ENCODE results near the gene CUL4B.
"Not testable (repeated sequence)": the region's sequence is repeated elsewhere in the genome, so short reads cannot be mapped to it uniquely, and the experiment has no call there.

CUL4B gene

DNA sequence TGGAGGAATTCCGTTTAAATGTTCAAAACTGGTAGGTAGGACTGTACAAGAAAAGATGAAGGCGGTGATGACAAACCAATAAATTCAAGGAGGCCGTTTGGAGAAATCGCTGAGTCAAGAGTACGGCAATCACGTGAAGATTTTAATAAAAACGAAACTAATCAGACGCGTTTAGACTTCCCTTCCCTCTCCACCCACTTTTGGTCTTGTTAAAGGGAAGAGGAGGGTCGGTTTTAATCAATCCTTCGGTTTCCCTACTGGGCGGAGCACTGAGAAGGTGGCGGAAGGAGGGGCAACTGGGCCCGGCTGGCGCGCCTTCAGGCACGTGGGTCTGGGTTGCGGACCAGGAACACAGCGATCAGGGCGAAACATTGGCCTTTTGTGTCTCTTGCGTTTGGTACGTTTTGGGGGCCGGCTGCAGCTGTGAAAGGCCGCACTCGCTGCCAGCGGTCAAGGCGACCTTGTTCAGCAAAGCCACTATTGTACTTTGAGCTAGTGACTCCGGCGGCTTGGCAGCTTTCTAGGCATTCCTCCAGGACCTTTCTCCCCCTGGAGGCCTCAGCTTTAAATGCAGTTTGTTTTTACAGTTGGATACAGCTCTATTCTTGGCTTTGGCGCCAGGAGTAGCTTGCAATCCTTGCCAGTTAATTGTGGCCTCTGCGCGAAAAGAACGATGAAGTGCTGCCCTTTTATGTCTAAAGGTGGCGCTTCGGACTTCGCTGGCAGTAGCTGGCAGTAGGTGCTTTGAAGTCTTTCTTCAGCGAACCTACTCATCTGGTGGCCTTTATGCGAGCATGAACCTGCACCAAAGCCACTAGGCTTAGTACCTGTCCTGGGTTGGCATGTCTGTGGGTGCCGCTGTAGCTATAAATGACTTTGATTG, 74.9 kb downstream of the CUL4B start:
- no peaks in the 10 kb centered on the region for H3K27me3 ChIP-seq
- H3K9ac ChIP-seq, result peak overlapping the region; percentile 63
- TF ChIP-seq Cebpa-rat (IDR thresholded peaks at IDR 0.05), result no peak
- H3K4me3 ChIP-seq, result peak overlapping the region; percentile 63
- peak overlapping the region; percentile 53 for H3K4me2 ChIP-seq
- peak overlapping the region; percentile 67 for H3K27ac ChIP-seq
- H3K9me3 ChIP-seq, result no peaks in the 10 kb centered on the region
- no peaks in the 10 kb centered on the region for H3K36me3 ChIP-seq
- H3K4me1 ChIP-seq, result peaks cover 7% of the 10 kb centered on the region; the same call in 1 of the 2 replicates
- no peaks in the 10 kb centered on the region for H4K20me1 ChIP-seq

DNA sequence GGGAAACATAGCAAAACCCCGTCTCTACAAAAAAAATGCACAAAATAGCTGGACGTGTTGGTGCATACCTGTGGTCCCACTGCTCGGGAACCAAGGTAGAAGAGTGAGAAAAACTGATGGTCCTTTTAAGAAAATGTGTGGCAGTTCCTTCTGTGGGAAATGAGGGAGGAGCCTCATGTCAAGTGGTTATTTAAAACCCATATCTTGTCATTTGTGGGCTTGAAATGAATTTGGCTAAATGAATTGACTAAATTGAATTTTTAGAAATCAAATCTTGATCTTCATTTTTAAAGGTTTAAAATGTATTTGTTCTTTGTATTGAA, 75.5 kb downstream of the CUL4B start:
- Histone ChIP-seq H3K9me3 (no peaks in the 10 kb centered on the region), H3K27me3 (no peaks in the 10 kb centered on the region), H3K4me2 (peak overlapping the region; percentile 53; the same call in 1 of the 2 replicates), H3K4me1 (peaks cover 7% of the 10 kb centered on the region; the same call in 1 of the 2 replicates), H3K4me3 (peak overlapping the region; percentile 63), H4K20me1 (no peaks in the 10 kb centered on the region), H3K27ac (no peak overlapping the region), H3K36me3 (no peaks in the 10 kb centered on the region), H3K9ac (no peak overlapping the region)
- no peak for TF ChIP-seq Cebpa-rat (IDR thresholded peaks at IDR 0.05)

DNA sequence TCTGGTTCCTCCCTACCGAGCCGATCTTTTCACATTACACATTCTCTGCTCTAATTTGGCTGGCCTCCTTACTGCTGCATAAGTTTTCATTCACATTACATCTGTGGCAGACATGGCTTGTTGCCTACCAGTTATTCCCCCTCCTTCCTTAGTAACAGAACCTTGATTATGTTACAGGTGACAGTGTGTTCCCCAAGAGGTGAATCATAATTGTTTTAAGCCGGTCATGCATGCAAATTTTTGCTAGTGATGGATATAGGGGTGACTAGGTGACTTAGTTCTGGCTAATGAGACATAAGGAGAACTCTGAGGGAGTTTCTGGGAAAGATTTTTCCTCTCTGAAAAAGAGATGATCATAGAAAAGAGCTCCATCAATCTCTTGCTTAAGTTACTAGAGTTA, 83.3 kb downstream of the CUL4B start:
- no peak overlapping the region for H3K9ac ChIP-seq
- H3K4me1 ChIP-seq, result no peaks in the 10 kb centered on the region
- no peak overlapping the region for H3K4me3 ChIP-seq
- H3K36me3 ChIP-seq, result no peaks in the 10 kb centered on the region
- no peaks in the 10 kb centered on the region for H3K27me3 ChIP-seq
- H3K4me2 ChIP-seq, result no peak overlapping the region
- no peak overlapping the region for H3K27ac ChIP-seq
- no peaks in the 10 kb centered on the region for H4K20me1 ChIP-seq
- TF ChIP-seq Cebpa-rat (IDR thresholded peaks at IDR 0.05), result no peak
- no peaks in the 10 kb centered on the region for H3K9me3 ChIP-seq

DNA sequence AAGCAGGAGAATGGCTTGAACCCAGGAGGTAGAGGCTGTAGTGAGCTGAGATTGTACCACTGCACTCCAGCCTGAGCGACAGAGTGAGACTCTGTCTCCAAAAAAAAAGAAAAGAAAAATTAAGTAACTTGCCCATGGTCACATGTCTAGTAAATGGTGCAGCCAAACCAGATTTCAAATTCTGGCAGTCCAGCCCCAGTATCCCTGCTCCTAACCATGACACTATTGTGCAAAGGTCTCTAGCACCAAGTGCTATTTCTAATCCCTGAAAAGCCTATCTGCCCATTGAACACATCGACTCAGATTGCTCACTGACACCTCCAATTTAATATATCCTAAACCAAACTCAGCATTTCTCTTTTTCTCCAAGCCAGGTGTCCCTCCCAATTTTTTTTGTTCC, 84.0 kb downstream of the CUL4B start:
- Histone ChIP-seq H3K36me3 (no peaks in the 10 kb centered on the region), H3K4me2 (no peak overlapping the region), H4K20me1 (no peaks in the 10 kb centered on the region), H3K4me3 (no peak overlapping the region), H3K9me3 (no peaks in the 10 kb centered on the region), H3K27me3 (no peaks in the 10 kb centered on the region), H3K4me1 (no peaks in the 10 kb centered on the region), H3K9ac (no peak overlapping the region), H3K27ac (no peak overlapping the region)
- no peak for TF ChIP-seq Cebpa-rat (IDR thresholded peaks at IDR 0.05)

DNA sequence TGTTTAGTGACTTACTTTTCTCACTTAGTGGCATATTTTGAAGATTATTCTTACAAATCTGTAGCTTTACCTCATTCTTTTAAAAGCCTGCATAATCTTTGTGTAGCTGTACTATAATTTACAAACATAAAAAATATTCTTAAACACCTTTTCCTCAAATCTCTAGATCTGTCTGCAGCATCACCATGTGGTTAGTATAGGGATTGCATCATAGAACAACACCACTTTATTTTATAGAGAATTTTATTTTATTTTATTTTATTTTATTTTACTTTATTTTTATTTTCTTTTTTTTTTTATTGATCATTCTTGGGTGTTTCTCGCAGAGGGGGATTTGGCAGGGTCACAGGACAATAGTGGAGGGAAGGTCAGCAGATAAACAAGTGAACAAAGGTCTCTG, 85.3 kb downstream of the CUL4B start:
- H3K4me3 ChIP-seq, H3K9ac ChIP-seq, H3K27ac ChIP-seq, H3K9me3 ChIP-seq, H3K36me3 ChIP-seq, H3K4me2 ChIP-seq, H3K4me1 ChIP-seq, H4K20me1 ChIP-seq, H3K27me3 ChIP-seq: not testable (repeated sequence)
